Osteoblast (primary cell): ENCODE data around the gene NBAS. TPM values are rescaled to one million over a fixed set of nuclear protein-coding genes. Genes with fewer than 3 reads are reported as not detected.

Experiments used
- DNase-seq: peaks from one replicate; pipeline ENCODE4 v3.0.0; 2011; ENCODE audit warnings: low spot score, mixed read lengths; ENCODE audit not compliant: insufficient read length; ENCODE audit errors: missing footprints
- H2AFZ ChIP-seq: 2 replicates; pipeline ENCODE4 v1.6.0; 2011; ENCODE audit warnings: mild to moderate bottlenecking, low read length
- H3K27ac ChIP-seq: 2 replicates; pipeline ENCODE4 v1.5.1; 2011; ENCODE audit warnings: mild to moderate bottlenecking, low read depth, low read length, moderate library complexity
- H3K27me3 ChIP-seq: 2 replicates; pipeline ENCODE4 v1.6.0; 2012; ENCODE audit warnings: mild to moderate bottlenecking, control low read depth, inconsistent platforms, low read length, moderate library complexity; ENCODE audit not compliant: insufficient read depth
- H3K36me3 ChIP-seq: 2 replicates; pipeline ENCODE4 v1.5.1; 2011; ENCODE audit warnings: mild to moderate bottlenecking, low read length, control low read depth, moderate library complexity; ENCODE audit not compliant: insufficient read depth
- H3K4me1 ChIP-seq: 2 replicates; pipeline ENCODE4 v1.5.1; 2011; ENCODE audit warnings: mild to moderate bottlenecking, low read length, control low read depth, moderate library complexity; ENCODE audit not compliant: insufficient read depth
- H3K4me2 ChIP-seq: 2 replicates; pipeline ENCODE4 v1.6.0; 2011; ENCODE audit warnings: mild to moderate bottlenecking, low read length; ENCODE audit not compliant: insufficient read depth
- H3K4me3 ChIP-seq: fragments of 200-600 bp; sonication (generic); 3 replicates; pipeline ENCODE4 v1.5.1; 2012; ENCODE audit warnings: mild to moderate bottlenecking, low read length, inconsistent platforms; ENCODE audit not compliant: insufficient read depth
- H3K79me2 ChIP-seq: 2 replicates; pipeline ENCODE4 v1.6.0; 2012; ENCODE audit warnings: mild to moderate bottlenecking, low read length, control low read depth, inconsistent platforms; ENCODE audit not compliant: insufficient read depth
- H3K9me3 ChIP-seq: 2 replicates; pipeline ENCODE4 v1.5.1; 2011; ENCODE audit warnings: low read depth, low read length, control low read depth
- H4K20me1 ChIP-seq: 2 replicates; pipeline ENCODE4 v1.6.0; 2012; ENCODE audit warnings: mild to moderate bottlenecking, low read length, control low read depth; ENCODE audit not compliant: insufficient read depth
- CTCF ChIP-seq: IDR thresholded peaks from 2 replicates; pipeline ENCODE4 v1.5.1; 2011; ENCODE audit warnings: mild to moderate bottlenecking, low read depth, low read length, moderate library complexity; ENCODE audit errors: extremely low read depth
- total RNA-seq: library from RNA; depleted of rRNA; stranded (reverse); fragments of >200 nt; gene quantifications from 2 replicates; pipeline ENCODE4 v1.2.3, GENCODE V29; 2012

NBAS gene
- 98.1 and 102 TPM in 2 replicates for total RNA-seq

DNA sequence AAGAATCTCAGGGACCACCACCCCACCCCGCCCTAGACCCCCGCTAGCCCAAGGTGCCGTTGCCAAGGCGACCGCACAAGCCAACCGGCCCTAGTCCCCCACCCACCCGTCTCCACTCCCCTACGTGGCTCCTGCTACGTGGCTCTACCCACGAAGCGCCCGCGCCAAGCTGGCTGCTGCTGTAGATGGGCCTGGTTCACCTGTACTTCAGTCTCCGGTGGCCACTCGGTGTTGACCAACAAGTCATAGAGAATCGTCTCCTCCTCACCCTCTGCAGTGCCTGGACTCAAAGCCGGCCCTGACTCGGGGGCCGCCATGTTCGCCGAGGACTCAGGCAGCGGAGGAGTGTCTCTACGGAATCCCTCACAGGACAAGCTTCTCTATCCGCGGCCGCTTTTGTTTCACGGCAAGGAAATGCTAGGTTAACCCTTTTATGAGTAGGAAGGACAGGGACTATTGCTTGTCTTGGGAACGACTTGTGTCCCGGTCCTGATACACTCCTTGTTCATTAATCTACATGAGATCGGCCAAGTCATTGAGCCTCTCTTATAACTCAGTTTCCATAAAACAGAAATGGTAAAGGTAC is at the start of gene NBAS:
Gene NBAS, minus strand, starts transcription at position 347 of the 586 bp plus-strand sequence. Its CDS starts 30 bp downstream, at position 317.
- peak within 1 kb of the TSS; percentile 100 for H3K4me2 ChIP-seq
- H4K20me1 ChIP-seq: peaks cover 9% of the 10 kb centered on the region
- H3K4me1 ChIP-seq: peaks cover 12% of the 10 kb centered on the region
- no peaks in the 10 kb centered on the region for H3K36me3 ChIP-seq
- H3K27ac ChIP-seq: peak within 1 kb of the TSS; percentile 96
- no peak for TF ChIP-seq CTCF
- no peaks in the 10 kb centered on the region for H3K9me3 ChIP-seq
- peaks cover 46% of the 10 kb centered on the region for H3K79me2 ChIP-seq
- H2AFZ ChIP-seq: peak within 1 kb of the TSS; percentile 99
- H3K4me3 ChIP-seq: peak within 1 kb of the TSS; percentile 96
- peak; percentile 89 for DNase-seq
- H3K27me3 ChIP-seq: no peaks in the 10 kb centered on the region

GRCh38 chr2:15610430-15610952 is 49.4 kb upstream of the NBAS start:
- no peak for TF ChIP-seq CTCF
- Histone ChIP-seq H3K27me3 (no peaks in the 10 kb centered on the region), H4K20me1 (peaks cover 8% of the 10 kb centered on the region), H3K79me2 (no peaks in the 10 kb centered on the region), H3K36me3 (peaks cover 70% of the 10 kb centered on the region), H3K4me2 (no peak overlapping the region), H3K4me3 (no peak overlapping the region), H3K27ac (no peak overlapping the region), H2AFZ (no peak overlapping the region), H3K9me3 (no peaks in the 10 kb centered on the region), H3K4me1 (no peaks in the 10 kb centered on the region)
- DNase-seq: no peak

DNA sequence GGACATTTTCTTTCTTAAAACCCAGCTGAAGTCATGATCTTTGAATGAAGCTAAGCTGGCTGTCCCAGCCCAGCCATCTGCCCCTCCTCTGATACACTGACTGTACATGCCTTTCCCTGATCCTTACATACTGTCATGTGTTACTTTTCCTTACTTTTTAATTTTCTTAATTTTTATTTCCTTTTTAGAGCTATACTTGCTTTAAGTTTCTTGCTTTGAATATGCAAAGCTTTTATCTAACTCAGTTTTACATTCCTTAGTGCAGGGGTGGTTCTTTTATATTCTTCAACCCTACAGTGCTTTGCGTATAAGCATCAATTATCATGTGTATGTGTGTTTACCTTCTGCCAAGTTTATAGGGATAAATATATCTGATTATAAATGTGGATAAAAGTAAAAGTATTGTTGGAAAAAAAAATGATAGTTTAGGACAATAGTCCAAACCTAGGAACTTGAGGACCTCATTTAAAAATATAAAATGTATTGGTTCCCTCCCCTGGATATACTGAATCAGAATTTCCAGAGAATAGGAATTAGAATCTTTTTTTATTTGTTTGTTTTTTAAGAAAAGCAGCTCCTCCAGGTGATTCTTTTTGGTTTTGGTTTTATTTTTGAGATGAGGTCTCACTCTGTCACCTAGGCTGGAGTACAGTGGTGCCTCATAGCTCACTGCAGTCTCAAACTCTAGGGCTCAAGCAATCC is 48.4 kb upstream of the NBAS start:
- Histone ChIP-seq H3K4me2 (no peak overlapping the region), H3K4me1 (no peaks in the 10 kb centered on the region), H3K36me3 (peaks cover 70% of the 10 kb centered on the region), H2AFZ (no peak overlapping the region), H3K4me3 (no peak overlapping the region), H3K27me3 (no peaks in the 10 kb centered on the region), H3K27ac (no peak overlapping the region), H3K9me3 (no peaks in the 10 kb centered on the region), H4K20me1 (peaks cover 5% of the 10 kb centered on the region), H3K79me2 (no peaks in the 10 kb centered on the region)
- no peak for DNase-seq
- TF ChIP-seq CTCF: no peak

- Histone ChIP-seq H3K9me3 (no peaks in the 10 kb centered on the region), H3K27me3 (no peaks in the 10 kb centered on the region), H3K36me3 (peaks cover 71% of the 10 kb centered on the region), H3K79me2 (no peaks in the 10 kb centered on the region), H2AFZ (no peak overlapping the region), H4K20me1 (peaks cover 6% of the 10 kb centered on the region), H3K4me2 (no peak overlapping the region), H3K27ac (no peak overlapping the region), H3K4me1 (no peaks in the 10 kb centered on the region), H3K4me3 (no peak overlapping the region)
- DNase-seq: no peak
- TF ChIP-seq CTCF: no peak
Observed at GRCh38 chr2:15608392-15608761, 47.2 kb upstream of the NBAS start.
